Epithelial cell of esophagus (primary cell): Measurements from ENCODE around the gene MYBPC1.

ENCODE experiments used
- DNase-seq: peaks from one replicate; pipeline ENCODE4 v3.0.0; 2010; ENCODE audit warnings: low read depth
- H3K4me3 ChIP-seq: 2 replicates; pipeline ENCODE4 v1.5.1; 2011; ENCODE audit warnings: mild to moderate bottlenecking, low read length, control low read depth
- TF ChIP-seq, protein P1 (sequence below): IDR thresholded peaks from 2 replicates; pipeline ENCODE4 v1.5.1; 2011; ENCODE audit warnings: low read depth, mild to moderate bottlenecking, low read length, control low read depth, inconsistent platforms; ENCODE audit not compliant: insufficient read depth; ENCODE audit errors: missing control alignments

MYBPC1 gene

DNA sequence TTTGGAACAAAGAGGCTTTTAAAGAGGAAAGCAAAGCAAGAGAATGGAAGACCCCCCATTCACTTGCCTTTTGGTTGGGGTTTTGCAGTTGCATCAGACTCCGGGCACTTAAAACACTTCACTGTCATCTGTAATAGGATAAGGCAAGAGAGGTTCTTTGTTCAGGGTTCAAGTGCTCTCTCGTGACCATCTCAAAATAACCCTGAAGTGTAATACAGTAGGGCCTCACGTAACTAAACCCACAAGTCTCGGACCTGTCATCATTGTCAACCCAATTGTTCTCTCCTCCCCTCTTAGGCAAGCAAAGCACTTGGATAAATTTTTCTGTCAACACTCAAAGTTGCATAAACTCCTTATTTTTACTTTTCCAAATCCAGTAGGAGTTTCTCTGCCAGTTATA lies 26.9 kb upstream of the MYBPC1 start:
- TF ChIP-seq, protein P1, sequence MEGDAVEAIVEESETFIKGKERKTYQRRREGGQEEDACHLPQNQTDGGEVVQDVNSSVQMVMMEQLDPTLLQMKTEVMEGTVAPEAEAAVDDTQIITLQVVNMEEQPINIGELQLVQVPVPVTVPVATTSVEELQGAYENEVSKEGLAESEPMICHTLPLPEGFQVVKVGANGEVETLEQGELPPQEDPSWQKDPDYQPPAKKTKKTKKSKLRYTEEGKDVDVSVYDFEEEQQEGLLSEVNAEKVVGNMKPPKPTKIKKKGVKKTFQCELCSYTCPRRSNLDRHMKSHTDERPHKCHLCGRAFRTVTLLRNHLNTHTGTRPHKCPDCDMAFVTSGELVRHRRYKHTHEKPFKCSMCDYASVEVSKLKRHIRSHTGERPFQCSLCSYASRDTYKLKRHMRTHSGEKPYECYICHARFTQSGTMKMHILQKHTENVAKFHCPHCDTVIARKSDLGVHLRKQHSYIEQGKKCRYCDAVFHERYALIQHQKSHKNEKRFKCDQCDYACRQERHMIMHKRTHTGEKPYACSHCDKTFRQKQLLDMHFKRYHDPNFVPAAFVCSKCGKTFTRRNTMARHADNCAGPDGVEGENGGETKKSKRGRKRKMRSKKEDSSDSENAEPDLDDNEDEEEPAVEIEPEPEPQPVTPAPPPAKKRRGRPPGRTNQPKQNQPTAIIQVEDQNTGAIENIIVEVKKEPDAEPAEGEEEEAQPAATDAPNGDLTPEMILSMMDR = no peak
- no peak for DNase-seq

DNA sequence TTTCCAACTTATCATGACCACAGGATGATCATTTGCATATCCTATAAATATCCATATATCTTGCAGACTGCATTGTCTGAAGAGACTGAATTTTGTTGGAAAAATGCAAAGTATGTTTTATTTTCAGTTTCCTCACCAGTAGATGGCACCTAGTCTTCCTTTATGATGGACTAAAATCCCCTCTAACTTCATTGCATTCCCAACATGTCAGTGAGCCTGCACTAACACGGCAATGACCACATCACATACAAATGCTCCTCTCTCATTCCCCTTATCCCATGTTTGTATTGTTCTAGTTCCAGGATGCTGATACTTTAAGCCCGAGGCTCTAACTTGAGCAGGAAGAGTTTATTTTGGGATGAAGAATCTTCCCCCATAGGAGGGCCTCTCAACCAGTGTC lies 24.7 kb upstream of the MYBPC1 start:
- H3K4me3 ChIP-seq = no peak overlapping the region
- peak; percentile 37 for DNase-seq
- TF ChIP-seq, protein P1 = peak; percentile 24

More for the DNA sequence above, 26.9 kb upstream of the MYBPC1 start:
- H3K4me3 ChIP-seq = no peak overlapping the region

DNA sequence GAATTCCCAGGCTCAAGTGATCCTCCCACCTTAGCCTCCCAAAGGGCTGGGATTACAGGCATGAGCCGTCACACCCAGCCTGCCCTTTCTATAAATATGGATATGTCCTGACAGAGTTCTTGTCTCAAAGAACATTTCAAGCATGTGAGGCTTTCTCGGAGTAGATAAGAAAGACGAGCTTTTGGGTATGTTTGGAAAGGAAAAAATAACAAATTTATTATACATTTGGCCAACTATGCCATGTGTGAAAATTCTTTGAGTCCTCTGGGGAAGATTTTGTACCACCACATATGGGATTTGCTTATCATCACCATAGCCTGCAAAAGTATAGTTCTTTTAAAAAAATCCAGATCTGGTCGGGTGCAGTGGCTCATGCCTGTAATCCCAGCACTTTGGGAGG lies 23.7 kb upstream of the MYBPC1 start:
- no peak overlapping the region for H3K4me3 ChIP-seq
- TF ChIP-seq, protein P1 = no peak
- DNase-seq = no peak

DNA sequence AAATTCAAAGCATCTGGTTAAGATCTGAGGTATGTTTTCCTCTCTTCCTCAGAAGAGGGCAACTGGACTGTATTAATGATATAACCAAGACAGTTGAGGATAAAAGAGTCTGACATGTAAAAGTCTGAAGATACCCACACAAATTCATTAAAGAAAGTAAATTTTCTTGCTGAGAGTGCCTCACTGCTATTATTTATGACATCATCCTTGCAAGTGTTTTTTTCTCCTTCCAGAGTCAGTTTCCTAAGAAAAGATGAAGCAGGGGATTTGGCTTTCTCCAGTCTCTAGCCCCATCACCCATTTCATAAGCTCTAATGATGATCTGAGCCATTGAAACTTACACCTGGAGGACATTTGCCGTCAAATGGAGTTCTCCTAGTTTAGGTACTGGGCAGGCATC lies 21.0 kb upstream of the MYBPC1 start:
- H3K4me3 ChIP-seq = no peak overlapping the region
- DNase-seq = no peak
- TF ChIP-seq, protein P1 = no peak

DNA sequence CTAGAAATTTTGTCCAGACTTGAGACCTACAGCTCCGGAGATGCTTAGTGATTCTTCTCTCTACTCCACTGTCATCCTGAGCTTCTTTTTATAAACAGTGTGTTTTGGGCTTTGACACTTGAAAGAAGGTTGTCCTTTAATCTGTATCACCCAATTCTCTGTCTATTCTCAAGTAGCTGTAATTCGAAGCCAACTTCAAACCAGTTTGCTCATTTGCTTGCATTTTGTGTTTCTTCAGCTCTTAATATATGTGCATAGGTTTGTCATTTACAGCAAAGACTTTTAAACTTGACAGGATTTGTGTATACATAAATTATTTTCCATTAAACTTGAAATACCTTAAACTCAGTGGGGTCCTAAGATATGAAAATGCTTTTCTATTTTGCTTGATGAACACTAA lies 16.4 kb upstream of the MYBPC1 start:
- TF ChIP-seq, protein P1 = no peak
- H3K4me3 ChIP-seq = no peak overlapping the region
- DNase-seq = no peak

DNA sequence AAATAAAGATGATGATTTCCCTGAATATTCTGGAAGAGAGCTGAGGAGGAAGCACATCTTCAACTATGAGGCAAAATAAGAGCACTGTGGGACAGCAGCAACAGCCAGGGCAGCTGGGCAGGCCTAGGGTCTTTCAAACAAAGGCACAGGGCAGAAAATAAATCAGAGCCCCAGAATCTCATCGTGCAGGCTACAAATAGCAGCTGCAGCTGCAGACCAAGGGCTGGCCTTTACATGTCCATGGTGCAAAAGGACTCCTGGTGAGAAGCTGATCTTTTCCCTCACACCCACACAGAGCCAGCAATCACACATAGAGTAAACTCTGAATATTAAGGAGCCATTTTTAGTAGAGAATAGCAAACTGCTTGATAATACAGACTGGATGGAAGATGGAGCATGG lies 13.6 kb upstream of the MYBPC1 start:
- DNase-seq = no peak
- H3K4me3 ChIP-seq = no peak overlapping the region
- TF ChIP-seq, protein P1 = no peak

DNA sequence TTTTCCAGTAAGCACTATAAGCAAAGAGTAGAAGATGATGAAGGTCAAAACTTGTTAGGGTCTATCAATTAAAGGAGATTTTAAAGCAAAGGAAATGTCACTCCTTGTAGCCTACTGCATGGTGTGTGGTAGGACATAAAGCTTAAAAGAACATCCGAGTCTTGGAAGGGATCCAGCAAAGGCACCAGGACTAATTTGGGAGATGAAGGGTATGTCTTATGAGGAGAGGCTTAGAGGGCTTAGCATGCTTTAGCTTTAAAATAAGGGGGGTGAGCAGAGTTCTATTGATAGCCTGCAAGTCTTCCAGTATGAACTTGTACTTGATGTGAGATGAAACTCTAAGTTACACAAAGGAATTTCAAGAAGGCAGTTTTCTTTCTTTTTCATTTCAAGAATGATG lies 11.8 kb upstream of the MYBPC1 start:
- TF ChIP-seq, protein P1 = no peak
- no peak for DNase-seq
- no peak overlapping the region for H3K4me3 ChIP-seq
